HG02938 (cell line): Measurements from ENCODE around the gene CYB561D1.

Experiments used
- ATAC-seq: cut with Tn5 transposase; IDR thresholded peaks from one replicate; pipeline ENCODE4 v1.9.1; 2021; ENCODE audit warnings: mild to moderate bottlenecking, moderate library complexity; ENCODE audit not compliant: unreplicated experiment

The CYB561D1 gene

GRCh38 chr1:109527846-109528695, 34.2 kb downstream of the CYB561D1 start:
- ATAC-seq: no peak

DNA sequence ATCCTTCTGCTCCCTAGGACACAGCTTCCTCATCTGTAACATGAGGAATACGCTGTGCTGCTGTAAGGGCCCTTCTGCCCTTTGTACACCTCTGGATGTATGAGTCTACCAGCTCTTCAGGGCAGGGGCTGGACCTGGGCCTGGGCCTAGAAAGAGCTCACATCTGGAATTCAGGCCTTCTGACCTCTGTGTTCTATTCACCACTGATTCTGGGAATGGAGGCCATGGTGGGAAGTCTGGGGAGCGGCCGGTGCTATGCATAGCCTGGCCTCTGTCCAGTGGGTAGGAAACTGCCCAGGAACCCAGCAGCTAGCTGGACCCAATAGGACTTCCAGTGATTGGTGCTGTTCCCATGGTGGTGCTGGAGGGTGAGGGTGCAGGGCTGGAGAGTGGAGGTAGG, 34.8 kb downstream of the CYB561D1 start:
- ATAC-seq: no peak

GRCh38 chr1:109529881-109530456, 36.1 kb downstream of the CYB561D1 start:
- ATAC-seq: no peak

GRCh38 chr1:109530457-109531087, 36.7 kb downstream of the CYB561D1 start:
- ATAC-seq: no peak

- ATAC-seq: no peak
These were observed 37.5 kb downstream of the CYB561D1 start for GRCh38 chr1:109531380-109531779.

GRCh38 chr1:109531826-109532364, 38.0 kb downstream of the CYB561D1 start:
- ATAC-seq: no peak

GRCh38 chr1:109532365-109533136, 38.7 kb downstream of the CYB561D1 start:
- ATAC-seq: peak; percentile 62

DNA sequence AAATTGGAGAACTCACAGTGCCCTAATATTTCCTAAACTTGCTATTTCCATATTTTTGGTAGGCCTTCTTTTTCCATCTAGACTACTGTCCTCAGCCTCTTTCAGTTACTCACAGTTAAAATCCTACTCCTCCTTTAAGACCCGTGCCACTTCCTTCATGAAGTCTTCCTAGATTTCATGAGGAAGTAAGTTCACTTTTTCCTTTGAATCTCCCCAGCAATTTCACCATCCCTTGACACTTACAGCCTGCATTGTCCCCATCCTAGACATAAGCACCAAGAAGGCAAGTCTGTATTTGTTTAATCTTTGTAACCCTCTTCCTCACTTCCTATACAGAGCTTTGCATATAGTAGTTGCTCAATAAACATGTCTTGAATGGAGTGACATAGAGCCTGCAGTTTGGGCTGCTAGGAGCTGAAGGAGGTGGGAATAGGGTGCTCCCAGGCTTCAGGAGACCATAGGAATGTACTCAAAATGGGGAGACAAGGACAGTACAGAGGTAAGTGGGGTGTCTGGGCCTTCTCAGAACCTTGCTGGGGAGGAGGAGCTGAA, 40.5 kb downstream of the CYB561D1 start:
- no peak for ATAC-seq

DNA sequence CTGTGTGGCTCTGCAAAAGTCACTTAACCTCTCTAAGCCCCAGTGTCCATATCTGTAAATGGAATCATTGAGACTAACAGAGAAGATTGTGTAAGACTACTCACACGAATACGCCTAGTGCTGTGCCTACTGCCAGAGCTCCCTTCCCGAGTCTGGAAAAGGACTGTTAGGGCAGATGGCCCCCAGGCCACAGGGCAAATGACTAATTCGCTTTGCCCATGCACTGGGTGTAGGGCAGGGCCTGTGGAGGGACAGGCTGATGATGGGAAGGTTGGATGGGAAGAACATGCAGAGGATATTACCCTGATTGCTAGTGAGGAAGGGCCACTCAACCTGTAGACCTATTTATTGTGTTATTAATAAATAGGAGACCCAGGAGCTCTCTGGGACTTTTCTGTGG, 41.6 kb downstream of the CYB561D1 start:
- no peak for ATAC-seq

DNA sequence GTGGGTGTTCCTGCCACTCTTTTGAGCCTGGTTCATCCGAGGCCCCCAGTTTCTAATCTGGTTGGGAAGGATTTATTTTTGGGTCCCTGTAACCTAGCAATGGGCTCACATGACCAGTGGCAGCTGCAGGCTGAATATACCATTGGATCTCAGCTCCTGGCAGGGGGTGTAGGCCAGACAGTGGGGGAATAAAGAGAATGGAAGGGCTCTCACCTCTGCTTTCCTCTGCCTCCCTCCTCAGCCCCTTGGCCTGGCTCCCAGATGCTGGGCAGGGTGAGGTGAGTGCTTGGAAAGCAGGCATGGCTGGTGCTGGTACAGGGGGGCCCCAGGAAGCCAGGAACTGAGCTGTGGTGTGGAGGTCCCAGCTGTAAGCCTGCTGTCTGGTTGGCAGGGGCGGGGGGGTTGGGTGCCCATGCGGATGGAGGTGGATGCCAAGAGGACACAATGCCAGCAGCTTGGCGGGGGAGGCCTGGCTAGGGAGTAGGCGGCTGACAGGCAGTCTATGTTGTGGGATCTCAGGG, 42.1 kb downstream of the CYB561D1 start:
- no peak for ATAC-seq

DNA sequence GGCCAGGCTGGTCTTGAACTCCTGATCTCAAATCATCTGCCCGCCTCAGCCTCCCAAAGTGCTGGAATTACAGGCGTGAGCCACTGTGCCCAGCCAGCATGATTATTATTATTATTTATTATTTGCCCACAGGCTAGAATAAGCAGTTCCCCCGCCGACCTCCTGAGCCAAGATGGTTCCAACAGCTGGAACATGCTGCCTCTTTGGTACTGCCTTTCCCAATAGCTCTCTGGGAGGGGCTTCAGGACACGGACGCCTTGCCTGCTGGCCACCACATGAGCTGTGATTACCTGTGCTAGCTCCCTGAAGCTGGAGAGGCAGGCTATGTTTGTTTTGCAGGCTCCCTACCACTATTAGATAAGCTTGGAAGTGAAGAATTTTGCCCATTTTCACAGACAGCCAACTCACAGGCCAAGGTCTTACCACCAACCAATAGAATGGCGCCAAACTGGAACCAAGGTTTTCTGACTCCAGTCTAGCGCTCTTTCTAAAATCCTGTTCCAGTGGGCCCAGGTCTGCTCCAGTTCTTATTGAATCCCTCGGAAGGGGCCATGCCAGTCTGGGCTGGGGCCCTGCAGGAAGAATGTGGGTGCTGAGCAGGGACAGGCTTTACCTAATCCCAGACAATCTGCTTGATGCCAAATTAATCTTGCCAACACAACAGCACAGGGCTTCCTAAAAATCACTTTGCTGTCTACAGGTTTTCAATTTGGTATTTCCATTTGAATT, 43.7 kb downstream of the CYB561D1 start:
- no peak for ATAC-seq

DNA sequence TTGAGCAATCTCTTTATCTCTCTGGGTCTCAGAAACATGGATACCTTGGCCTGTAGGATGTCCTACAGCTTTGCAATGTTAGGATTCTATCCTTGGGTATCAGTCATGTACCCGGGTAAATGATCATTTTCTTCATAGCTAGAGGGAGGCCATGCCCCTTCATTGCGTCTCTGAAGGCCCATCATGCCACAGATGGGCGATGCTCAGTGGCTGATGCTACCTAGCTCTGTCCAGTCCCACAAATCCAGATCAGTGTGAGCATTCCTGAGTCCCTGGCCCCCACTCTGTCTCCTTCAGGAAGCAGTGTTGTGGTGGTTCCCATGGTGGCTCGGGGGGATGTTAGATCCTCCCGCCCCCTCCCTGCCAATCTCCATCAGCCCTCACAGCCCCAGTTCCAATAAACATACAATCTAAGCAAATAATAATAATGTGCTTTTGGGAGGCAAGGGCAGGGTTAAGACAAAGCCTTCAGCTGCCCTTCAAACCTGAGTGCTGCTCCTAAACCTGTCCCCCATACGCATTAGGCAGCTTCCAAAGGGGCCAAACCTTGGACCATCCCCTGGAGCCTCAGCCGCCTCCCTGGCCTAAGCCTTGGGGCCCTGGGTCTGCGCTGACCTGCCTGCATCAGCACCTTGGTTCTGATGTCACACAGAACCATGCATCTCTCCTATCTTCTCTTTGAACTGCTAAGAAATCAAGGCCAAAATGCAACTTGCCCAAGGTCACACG, 45.1 kb downstream of the CYB561D1 start:
- ATAC-seq: no peak

GRCh38 chr1:109539676-109540075, 45.8 kb downstream of the CYB561D1 start, which contains the start of gene GPR61:
TSS of gene GPR61 (plus strand) at chr1:109539872. CDS start at chr1:109543023, 3,151 bp downstream.
- no peak for ATAC-seq

GRCh38 chr1:109541102-109541501, 47.2 kb downstream of the CYB561D1 start:
- no peak for ATAC-seq

DNA sequence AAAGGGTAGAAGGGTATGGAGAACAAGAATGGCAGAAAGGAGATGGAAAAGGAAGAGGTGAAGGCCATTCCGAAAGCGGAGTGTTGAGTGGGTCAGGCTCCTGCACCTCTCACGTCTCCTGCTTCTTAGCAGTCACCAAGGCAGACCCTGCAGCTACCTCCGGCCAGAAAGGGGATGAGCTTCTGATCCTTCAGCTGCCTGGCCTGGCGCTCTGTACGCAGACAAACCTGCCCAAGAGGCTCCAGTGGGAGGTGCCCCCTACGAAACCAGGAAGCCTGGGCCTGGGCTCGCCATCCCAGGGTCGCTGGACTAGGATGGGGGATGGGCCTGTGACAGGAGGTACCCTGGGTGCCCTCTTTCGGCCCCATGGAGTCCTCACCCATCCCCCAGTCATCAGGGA, 48.8 kb downstream of the CYB561D1 start:
- ATAC-seq: no peak

DNA sequence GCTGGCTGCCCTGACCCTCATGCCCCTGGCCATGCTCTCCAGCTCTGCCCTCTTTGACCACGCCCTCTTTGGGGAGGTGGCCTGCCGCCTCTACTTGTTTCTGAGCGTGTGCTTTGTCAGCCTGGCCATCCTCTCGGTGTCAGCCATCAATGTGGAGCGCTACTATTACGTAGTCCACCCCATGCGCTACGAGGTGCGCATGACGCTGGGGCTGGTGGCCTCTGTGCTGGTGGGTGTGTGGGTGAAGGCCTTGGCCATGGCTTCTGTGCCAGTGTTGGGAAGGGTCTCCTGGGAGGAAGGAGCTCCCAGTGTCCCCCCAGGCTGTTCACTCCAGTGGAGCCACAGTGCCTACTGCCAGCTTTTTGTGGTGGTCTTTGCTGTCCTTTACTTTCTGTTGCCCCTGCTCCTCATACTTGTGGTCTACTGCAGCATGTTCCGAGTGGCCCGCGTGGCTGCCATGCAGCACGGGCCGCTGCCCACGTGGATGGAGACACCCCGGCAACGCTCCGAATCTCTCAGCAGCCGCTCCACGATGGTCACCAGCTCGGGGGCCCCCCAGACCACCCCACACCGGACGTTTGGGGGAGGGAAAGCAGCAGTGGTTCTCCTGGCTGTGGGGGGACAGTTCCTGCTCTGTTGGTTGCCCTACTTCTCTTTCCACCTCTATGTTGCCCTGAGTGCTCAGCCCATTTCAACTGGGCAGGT, 49.5 kb downstream of the CYB561D1 start:
- no peak for ATAC-seq

DNA sequence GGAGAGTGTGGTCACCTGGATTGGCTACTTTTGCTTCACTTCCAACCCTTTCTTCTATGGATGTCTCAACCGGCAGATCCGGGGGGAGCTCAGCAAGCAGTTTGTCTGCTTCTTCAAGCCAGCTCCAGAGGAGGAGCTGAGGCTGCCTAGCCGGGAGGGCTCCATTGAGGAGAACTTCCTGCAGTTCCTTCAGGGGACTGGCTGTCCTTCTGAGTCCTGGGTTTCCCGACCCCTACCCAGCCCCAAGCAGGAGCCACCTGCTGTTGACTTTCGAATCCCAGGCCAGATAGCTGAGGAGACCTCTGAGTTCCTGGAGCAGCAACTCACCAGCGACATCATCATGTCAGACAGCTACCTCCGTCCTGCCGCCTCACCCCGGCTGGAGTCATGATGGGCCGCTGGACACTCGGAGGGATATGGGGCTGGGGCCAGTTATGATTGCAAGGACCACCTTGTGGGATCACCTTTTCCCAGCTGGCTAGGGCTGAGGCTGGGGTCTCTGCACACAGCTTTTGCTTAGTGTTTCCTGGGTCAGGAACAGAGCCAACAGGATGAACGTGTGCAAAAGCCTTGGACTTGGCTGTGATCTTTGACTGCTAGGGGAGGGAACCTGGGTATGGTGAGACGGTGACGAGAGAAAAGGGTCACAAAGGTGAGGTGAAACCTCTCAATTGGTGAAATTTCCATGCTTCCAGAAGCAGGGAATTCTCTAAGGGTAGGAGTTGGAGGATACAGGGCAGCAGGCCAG, 50.3 kb downstream of the CYB561D1 start:
- no peak for ATAC-seq
